OCI-LY3 (cell line): Measurements from ENCODE around the gene KDSR.

Experiments
- EZH2phosphoT487 ChIP-seq: fragments of 200-600 bp; shearing (Covaris generic); IDR thresholded peaks from 2 replicates; pipeline ENCODE4 v1.6.1; 2018; ENCODE audit warnings: antibody characterized with exemption, mixed run types, low read depth
- TF ChIP-seq, protein P1 (sequence below): fragments of 200-600, 300-600 bp; sonication (generic); IDR thresholded peaks from 2 replicates; pipeline ENCODE4 v1.5.1; 2014; ENCODE audit warnings: antibody characterized with exemption, low read length, low read depth

- TF ChIP-seq, protein P1, sequence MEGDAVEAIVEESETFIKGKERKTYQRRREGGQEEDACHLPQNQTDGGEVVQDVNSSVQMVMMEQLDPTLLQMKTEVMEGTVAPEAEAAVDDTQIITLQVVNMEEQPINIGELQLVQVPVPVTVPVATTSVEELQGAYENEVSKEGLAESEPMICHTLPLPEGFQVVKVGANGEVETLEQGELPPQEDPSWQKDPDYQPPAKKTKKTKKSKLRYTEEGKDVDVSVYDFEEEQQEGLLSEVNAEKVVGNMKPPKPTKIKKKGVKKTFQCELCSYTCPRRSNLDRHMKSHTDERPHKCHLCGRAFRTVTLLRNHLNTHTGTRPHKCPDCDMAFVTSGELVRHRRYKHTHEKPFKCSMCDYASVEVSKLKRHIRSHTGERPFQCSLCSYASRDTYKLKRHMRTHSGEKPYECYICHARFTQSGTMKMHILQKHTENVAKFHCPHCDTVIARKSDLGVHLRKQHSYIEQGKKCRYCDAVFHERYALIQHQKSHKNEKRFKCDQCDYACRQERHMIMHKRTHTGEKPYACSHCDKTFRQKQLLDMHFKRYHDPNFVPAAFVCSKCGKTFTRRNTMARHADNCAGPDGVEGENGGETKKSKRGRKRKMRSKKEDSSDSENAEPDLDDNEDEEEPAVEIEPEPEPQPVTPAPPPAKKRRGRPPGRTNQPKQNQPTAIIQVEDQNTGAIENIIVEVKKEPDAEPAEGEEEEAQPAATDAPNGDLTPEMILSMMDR = no peak
- no peak for TF ChIP-seq EZH2phosphoT487
Measured at GRCh38 chr18:63302636-63303405, 64.2 kb downstream of the KDSR start.
